SU-DHL-6 (cell line): ENCODE measurements around the gene ARFGAP1.

Experiments used
- H2AFZ ChIP-seq: fragments of 200-600 bp; sonication (generic); 2 replicates; pipeline ENCODE4 v1.6.1; 2014; ENCODE audit warnings: low read depth, mild to moderate bottlenecking, moderate library complexity, mixed read lengths, antibody characterized with exemption, low read length; ENCODE audit not compliant: severe bottlenecking
- H3F3A ChIP-seq: fragments of 200-600 bp; shearing (Covaris generic); 2 replicates; pipeline ENCODE4 v1.6.0; 2016; ENCODE audit warnings: antibody characterized with exemption, mild to moderate bottlenecking; ENCODE audit not compliant: insufficient read depth
- H3K27ac ChIP-seq: fragments of 200-600 bp; sonication (generic); 2 replicates; pipeline ENCODE4 v1.5.1; 2016; ENCODE audit warnings: low read depth, mild to moderate bottlenecking, low read length, moderate library complexity, mixed read lengths
- H3K27me3 ChIP-seq: fragments of 200-600 bp; sonication (generic), shearing (Covaris generic); 2 replicates; pipeline ENCODE4 v1.6.0; 2014; ENCODE audit warnings: mild to moderate bottlenecking, low read length
- H3K36me3 ChIP-seq: fragments of 200-600 bp; sonication (generic); 2 replicates; pipeline ENCODE4 v1.6.1; 2014; ENCODE audit warnings: mild to moderate bottlenecking, low read length, mixed read lengths
- H3K4me2 ChIP-seq: fragments of 300-600, 200-600 bp; shearing (Covaris generic), sonication (generic); 2 replicates; pipeline ENCODE4 v1.6.0; 2014; ENCODE audit warnings: low read length, low read depth, mild to moderate bottlenecking; ENCODE audit not compliant: poor library complexity, severe bottlenecking
- H3K4me3 ChIP-seq: fragments of 200-600 bp; sonication (generic); 2 replicates; pipeline ENCODE4 v1.5.1; 2014; ENCODE audit warnings: antibody characterized with exemption, low read length, mild to moderate bottlenecking, mixed read lengths; ENCODE audit not compliant: insufficient read depth, poor library complexity, severe bottlenecking
- H3K79me2 ChIP-seq: fragments of 200-600 bp; sonication (generic); 2 replicates; pipeline ENCODE4 v1.6.1; 2014; ENCODE audit warnings: mild to moderate bottlenecking, low read length, moderate library complexity; ENCODE audit not compliant: insufficient read depth
- H3K9ac ChIP-seq: fragments of 200-600 bp; sonication (generic); 2 replicates; pipeline ENCODE4 v1.7.0; 2014; ENCODE audit warnings: mild to moderate bottlenecking, low read length
- H3K9me2 ChIP-seq: fragments of 200-600 bp; sonication (generic); replicated peaks from 2 replicates; pipeline ENCODE4 v1.6.1; 2014; ENCODE audit warnings: low read length; ENCODE audit not compliant: insufficient read depth
- H3K9me3 ChIP-seq: fragments of 200-600 bp; sonication (generic); 2 replicates; pipeline ENCODE4 v1.6.1; 2014; ENCODE audit warnings: low read length, mixed read lengths; ENCODE audit not compliant: insufficient read depth
- H4K20me1 ChIP-seq: fragments of 200-600 bp; sonication (generic); 2 replicates; pipeline ENCODE4 v1.6.1; 2014; ENCODE audit warnings: low read depth, mild to moderate bottlenecking, antibody characterized with exemption, low read length, moderate library complexity, mixed read lengths
- CTCF ChIP-seq: fragments of 200-600 bp; sonication (generic); IDR thresholded peaks from one replicate; pipeline ENCODE4 v1.5.1; 2017; ENCODE audit warnings: antibody characterized with exemption, mild to moderate bottlenecking, low read length, moderate library complexity; ENCODE audit not compliant: insufficient read depth, poor library complexity, severe bottlenecking
- EZH2phosphoT487 ChIP-seq: fragments of 200-600 bp; sonication (generic), shearing (Covaris generic); conservative IDR thresholded peaks from 2 replicates; pipeline ENCODE4 v1.6.1; 2018; ENCODE audit warnings: mild to moderate bottlenecking, antibody characterized with exemption, low read length, moderate library complexity, mixed read lengths

Gene ARFGAP1

GRCh38 chr20:63291811-63292210 lies 19.2 kb downstream of the ARFGAP1 start:
- Histone ChIP-seq H3K9ac (no peak overlapping the region), H4K20me1 (no peaks in the 10 kb centered on the region), H3K27me3 (no peaks in the 10 kb centered on the region), H3K27ac (no peak overlapping the region), H3K79me2 (no peaks in the 10 kb centered on the region), H2AFZ (no peak overlapping the region), H3F3A (no peaks in the 10 kb centered on the region), H3K4me2 (no peak overlapping the region), H3K9me2 (no peaks in the 10 kb centered on the region), H3K9me3 (no peaks in the 10 kb centered on the region), H3K36me3 (no peaks in the 10 kb centered on the region), H3K4me3 (no peak overlapping the region)
- no peak for TF ChIP-seq CTCF
- TF ChIP-seq EZH2phosphoT487: no peak

DNA sequence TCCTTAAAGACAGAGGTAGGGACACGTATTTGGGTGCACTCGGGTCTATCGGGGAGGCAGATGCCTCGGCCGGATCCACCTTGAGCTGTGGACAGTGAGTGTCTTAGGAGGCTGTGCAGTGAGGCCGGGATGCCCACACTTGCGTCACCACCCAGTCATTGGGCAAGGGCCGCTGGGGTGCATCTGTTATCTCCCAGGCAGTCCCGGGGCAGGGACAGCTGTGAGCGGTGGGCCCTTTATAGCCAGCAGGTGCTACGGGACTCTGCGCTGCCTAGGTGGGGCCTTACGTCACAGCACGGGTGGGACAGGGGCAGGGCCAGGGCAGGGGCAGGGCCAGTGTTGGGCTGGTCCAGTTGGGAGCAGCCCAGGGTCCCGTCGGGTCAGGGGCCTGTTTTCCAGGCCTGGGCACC lies 19.7 kb downstream of the ARFGAP1 start:
- Histone ChIP-seq H3K4me2 (no peak overlapping the region), H2AFZ (no peak overlapping the region), H3K27me3 (no peaks in the 10 kb centered on the region), H3K9me3 (no peaks in the 10 kb centered on the region), H4K20me1 (no peaks in the 10 kb centered on the region), H3K27ac (no peak overlapping the region), H3K9ac (no peak overlapping the region), H3K4me3 (no peak overlapping the region), H3F3A (no peaks in the 10 kb centered on the region), H3K36me3 (no peaks in the 10 kb centered on the region), H3K79me2 (no peaks in the 10 kb centered on the region), H3K9me2 (no peaks in the 10 kb centered on the region)
- no peak for TF ChIP-seq EZH2phosphoT487
- TF ChIP-seq CTCF: no peak

DNA sequence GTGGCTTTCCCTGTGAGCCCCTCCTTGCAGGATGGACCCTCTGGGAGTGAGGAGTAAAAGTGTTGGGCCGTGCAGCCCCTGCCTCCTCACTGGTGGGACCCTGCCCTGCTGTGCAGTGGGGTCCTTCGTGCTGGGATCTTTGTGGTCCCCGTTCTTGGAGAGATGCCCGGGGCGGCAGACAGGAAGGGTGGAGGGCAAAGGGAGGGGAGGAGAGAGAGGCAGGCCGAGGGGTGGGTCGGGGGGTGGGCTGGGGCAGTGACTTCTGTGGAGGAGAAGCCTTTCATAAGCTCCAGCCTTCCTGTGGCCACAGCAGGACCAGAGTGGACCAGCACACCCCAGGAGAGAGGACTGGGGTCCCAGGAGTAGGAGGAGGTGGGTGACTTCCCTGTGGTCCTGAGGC lies 20.3 kb downstream of the ARFGAP1 start, which contains the start of gene COL20A1:
TSS of gene COL20A1 (plus strand) at position 283 of the 400 bp plus-strand sequence. CDS start 1,922 bp downstream, outside the sequence.
- no peaks in the 10 kb centered on the region for H4K20me1 ChIP-seq
- H3K79me2 ChIP-seq: no peaks in the 10 kb centered on the region
- H3K9me3 ChIP-seq: no peaks in the 10 kb centered on the region
- H3K36me3 ChIP-seq: no peaks in the 10 kb centered on the region
- H3K27ac ChIP-seq: no peak within 1 kb of the TSS
- H3K4me3 ChIP-seq: no peak within 1 kb of the TSS
- H2AFZ ChIP-seq: no peak within 1 kb of the TSS
- no peak within 1 kb of the TSS for H3K9ac ChIP-seq
- TF ChIP-seq CTCF (no peak), EZH2phosphoT487 (no peak)
- no peaks in the 10 kb centered on the region for H3K27me3 ChIP-seq
- no peaks in the 10 kb centered on the region for H3F3A ChIP-seq
- no peak within 1 kb of the TSS for H3K4me2 ChIP-seq
- no peaks in the 10 kb centered on the region for H3K9me2 ChIP-seq
